GM23248 (cell line): Measurements from ENCODE around the gene NSUN4.

Source experiments
- EZH2 ChIP-seq: fragments of 200-600 bp; sonication (generic); IDR thresholded peaks from 2 replicates; pipeline ENCODE4 v1.6.1; 2018; ENCODE audit warnings: antibody characterized with exemption, mild to moderate bottlenecking; ENCODE audit not compliant: insufficient read depth, poor library complexity, severe bottlenecking
- EZH2phosphoT487 ChIP-seq: fragments of 200-600 bp; sonication (generic); IDR thresholded peaks from 2 replicates; pipeline ENCODE4 v1.6.1; 2018; ENCODE audit warnings: antibody characterized with exemption, moderate library complexity, mild to moderate bottlenecking, low read depth; ENCODE audit not compliant: insufficient read depth

DNA sequence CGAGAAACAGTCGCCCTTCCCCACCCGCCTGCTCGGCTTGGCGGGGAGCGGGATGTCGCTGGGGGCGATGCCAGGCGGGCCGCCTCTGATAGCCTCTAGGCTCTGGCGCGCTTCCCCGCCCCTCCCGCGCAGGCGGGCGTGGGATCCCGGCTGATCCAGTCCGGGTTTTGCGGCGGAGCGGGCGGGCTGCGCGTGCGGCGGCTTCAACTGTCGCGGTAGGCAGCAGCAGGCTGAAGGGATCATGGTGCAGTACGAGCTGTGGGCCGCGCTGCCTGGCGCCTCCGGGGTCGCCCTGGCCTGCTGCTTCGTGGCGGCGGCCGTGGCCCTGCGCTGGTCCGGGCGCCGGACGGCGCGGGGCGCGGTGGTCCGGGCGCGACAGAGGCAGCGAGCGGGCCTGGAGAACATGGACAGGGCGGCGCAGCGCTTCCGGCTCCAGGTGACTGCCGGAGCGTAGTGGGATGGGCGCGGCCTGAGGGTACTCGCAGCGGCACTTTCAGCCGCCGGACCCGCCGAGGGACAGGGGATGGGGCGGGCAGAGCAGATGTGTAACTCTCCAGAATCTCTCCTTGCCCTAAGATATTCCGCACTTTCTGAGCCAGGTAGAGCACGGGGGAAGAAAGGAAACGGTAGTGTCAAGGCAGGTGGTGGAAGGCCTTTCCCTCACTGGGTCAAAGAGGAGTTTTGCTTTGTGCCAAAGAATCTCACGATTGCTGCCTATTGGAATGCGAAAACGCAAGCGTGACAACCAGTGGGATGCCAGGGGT, 53.7 kb downstream of the NSUN4 start, which contains the start of gene FAAH:
- no peak for TF ChIP-seq EZH2
- TF ChIP-seq EZH2phosphoT487, result 0 out of 2 replicates have a peak, but pooled peaks have one; percentile 30
